ENCODE measurements around the gene DNAJC5G. TPM values are rescaled to one million over a fixed set of nuclear protein-coding genes. Genes with fewer than 3 reads are reported as not detected.

DNAJC5G gene
- total and polyA plus RNA-seq, 9 of the 15 experiments (the other 6 are each of a cell fraction or from before 2014, with no cell fraction given) = not detected

DNA sequence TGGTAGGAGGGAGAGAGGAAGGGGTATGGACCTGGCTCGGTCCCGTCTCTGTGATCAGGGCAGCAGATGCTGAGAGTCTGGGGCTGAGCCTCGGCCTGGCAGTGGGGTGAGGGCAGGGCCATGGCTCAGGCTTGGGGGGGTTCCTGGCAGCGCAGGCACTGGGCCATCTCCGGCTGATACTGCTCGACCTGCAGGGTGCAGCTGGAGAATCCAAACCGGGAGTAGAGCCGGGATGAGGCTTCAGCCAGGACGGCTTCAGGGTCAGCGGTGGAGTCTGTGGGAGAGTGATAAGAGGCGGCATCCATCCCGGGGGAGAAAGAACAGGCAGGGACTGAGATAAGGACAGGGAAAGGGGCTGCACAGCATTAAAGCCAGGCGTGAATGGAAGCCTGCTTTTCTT is 20.0 kb upstream of the DNAJC5G start (continued):
- TF ChIP-seq FOXP4 (CRISPR knock-in tag; IDR thresholded peaks at IDR 0.05; ENCODE audit: borderline replicate concordance) = 0 out of 2 replicates have a peak, but pooled peaks have one; percentile 33
- TF ChIP-seq GABPA (tag; conservative IDR thresholded peaks at IDR 0.05; ENCODE audit: low read depth) = no peak
- no peak for TF ChIP-seq RNF2 (IDR thresholded peaks at IDR 0.05)
- no peak for TF ChIP-seq POLR2A (conservative IDR thresholded peaks at IDR 0.05)
- TF ChIP-seq PPARD (CRISPR knock-in tag; IDR thresholded peaks at IDR 0.05) = no peak
- no peak for TF ChIP-seq CC2D1A (IDR thresholded peaks at IDR 0.05)
- TF ChIP-seq, protein P1, sequence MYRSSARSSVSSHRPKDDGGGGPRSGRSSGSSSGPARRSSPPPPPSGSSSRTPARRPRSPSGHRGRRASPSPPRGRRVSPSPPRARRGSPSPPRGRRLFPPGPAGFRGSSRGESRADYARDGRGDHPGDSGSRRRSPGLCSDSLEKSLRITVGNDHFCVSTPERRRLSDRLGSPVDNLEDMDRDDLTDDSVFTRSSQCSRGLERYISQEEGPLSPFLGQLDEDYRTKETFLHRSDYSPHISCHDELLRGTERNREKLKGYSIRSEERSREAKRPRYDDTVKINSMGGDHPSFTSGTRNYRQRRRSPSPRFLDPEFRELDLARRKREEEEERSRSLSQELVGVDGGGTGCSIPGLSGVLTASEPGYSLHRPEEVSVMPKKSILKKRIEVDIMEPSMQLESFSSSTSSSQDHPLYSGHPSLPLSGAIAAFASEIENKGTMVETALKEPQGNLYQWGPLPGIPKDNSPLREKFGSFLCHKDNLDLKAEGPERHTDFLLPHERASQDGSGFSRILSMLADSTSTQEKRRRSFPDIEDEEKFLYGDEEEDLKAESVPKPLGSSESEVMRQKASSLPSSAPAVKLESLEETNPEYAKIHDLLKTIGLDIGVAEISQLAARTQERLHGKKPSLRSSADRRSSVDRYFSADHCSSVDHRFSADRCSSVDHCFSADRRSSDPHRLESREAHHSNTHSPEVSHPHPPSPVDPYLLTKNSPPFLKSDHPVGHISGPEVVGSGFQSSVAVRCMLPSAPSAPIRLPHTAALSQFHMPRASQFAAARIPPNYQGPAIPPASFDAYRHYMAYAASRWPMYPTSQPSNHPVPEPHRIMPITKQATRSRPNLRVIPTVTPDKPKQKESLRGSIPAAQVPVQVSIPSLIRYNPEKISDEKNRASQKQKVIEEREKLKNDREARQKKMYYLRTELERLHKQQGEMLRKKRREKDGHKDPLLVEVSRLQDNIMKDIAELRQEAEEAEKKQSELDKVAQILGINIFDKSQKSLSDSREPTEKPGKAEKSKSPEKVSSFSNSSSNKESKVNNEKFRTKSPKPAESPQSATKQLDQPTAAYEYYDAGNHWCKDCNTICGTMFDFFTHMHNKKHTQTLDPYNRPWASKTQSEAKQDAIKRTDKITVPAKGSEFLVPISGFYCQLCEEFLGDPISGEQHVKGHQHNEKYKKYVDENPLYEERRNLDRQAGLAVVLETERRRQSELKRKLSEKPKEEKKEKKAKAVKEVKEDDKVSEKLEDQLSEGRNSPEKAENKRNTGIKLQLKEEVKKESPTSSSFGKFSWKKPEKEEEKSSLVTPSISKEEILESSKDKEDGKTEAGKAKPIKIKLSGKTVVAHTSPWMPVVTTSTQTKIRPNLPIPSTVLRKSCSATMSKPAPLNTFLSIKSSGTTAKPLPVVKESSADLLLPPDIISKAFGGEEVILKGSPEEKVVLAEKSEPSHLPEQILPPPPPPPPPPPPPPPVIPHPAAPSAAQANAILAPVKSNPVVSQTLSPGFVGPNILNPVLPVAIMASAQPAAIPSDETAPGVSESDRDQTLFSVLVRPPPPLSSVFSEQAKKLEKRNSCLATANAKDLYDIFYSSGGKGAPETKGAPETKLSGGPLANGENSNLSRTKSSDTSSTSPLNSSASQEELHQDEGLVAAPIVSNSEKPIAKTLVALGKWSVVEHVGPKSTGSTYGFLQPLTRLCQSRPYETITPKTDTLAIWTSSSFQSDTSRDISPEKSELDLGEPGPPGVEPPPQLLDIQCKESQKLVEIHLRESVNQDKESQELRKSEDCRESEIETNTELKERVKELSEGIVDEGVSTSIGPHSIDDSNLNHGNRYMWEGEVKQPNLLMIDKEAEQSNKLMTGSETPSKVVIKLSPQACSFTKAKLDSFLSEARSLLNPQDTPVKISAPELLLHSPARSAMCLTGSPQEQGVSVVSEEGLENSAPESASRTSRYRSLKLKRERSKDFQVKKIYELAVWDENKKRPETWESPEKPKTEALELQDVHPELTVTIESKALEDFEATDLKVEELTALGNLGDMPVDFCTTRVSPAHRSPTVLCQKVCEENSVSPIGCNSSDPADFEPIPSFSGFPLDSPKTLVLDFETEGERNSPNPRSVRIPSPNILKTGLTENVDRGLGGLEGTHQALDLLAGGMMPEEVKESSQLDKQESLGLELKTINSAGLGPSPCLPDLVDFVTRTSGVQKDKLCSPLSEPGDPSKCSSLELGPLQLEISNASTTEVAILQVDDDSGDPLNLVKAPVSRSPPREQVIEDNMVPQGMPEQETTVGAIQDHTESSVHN (IDR thresholded peaks at IDR 0.05; ENCODE audit: borderline replicate concordance in 1 of 2, low read depth in 1 of 2) = no peak
- TF ChIP-seq, protein P2, sequence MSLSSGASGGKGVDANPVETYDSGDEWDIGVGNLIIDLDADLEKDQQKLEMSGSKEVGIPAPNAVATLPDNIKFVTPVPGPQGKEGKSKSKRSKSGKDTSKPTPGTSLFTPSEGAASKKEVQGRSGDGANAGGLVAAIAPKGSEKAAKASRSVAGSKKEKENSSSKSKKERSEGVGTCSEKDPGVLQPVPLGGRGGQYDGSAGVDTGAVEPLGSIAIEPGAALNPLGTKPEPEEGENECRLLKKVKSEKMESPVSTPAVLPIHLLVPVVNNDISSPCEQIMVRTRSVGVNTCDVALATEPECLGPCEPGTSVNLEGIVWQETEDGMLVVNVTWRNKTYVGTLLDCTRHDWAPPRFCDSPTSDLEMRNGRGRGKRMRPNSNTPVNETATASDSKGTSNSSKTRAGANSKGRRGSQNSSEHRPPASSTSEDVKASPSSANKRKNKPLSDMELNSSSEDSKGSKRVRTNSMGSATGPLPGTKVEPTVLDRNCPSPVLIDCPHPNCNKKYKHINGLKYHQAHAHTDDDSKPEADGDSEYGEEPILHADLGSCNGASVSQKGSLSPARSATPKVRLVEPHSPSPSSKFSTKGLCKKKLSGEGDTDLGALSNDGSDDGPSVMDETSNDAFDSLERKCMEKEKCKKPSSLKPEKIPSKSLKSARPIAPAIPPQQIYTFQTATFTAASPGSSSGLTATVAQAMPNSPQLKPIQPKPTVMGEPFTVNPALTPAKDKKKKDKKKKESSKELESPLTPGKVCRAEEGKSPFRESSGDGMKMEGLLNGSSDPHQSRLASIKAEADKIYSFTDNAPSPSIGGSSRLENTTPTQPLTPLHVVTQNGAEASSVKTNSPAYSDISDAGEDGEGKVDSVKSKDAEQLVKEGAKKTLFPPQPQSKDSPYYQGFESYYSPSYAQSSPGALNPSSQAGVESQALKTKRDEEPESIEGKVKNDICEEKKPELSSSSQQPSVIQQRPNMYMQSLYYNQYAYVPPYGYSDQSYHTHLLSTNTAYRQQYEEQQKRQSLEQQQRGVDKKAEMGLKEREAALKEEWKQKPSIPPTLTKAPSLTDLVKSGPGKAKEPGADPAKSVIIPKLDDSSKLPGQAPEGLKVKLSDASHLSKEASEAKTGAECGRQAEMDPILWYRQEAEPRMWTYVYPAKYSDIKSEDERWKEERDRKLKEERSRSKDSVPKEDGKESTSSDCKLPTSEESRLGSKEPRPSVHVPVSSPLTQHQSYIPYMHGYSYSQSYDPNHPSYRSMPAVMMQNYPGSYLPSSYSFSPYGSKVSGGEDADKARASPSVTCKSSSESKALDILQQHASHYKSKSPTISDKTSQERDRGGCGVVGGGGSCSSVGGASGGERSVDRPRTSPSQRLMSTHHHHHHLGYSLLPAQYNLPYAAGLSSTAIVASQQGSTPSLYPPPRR (CRISPR knock-in tag; IDR thresholded peaks at IDR 0.05; ENCODE audit: borderline replicate concordance) = no peak
- TF ChIP-seq KAT2B (IDR thresholded peaks at IDR 0.05; ENCODE audit: low read depth, low read length) = no peak
- TF ChIP-seq STAT5B (CRISPR knock-in tag; IDR thresholded peaks at IDR 0.05) = no peak
- TF ChIP-seq TEAD4 (IDR thresholded peaks at IDR 0.05; ENCODE audit: low read length) = peak; percentile 68; the same call in 1 of the 2 replicates
- no peak for TF ChIP-seq TEAD4 (CRISPR knock-in tag; IDR thresholded peaks at IDR 0.05; ENCODE audit: borderline replicate concordance)
- no peak for TF ChIP-seq L3MBTL2 (IDR thresholded peaks at IDR 0.05)
- no peak for TF ChIP-seq ZNF707 (CRISPR knock-in tag; conservative IDR thresholded peaks at IDR 0.05)
- peak; percentile 64 for TF ChIP-seq NFIC (IDR thresholded peaks at IDR 0.05)

All from K562 (cell line).